WTC11 (cell line): ENCODE results near the gene ZNRF1. TPM values are rescaled to one million over a fixed set of nuclear protein-coding genes. Genes with fewer than 3 reads are reported as not detected.

Source experiments
- ATAC-seq: fragments of 200-7000 bp; cut with Tn5 transposase; 2 replicates; pipeline ENCODE4 v1.10.0; 2021; ENCODE audit warnings: mild to moderate bottlenecking, moderate library complexity
- Bru-seq: library from RNA; stranded (reverse); fragments of 400-500 nt; gene quantifications from one replicate; lab custom pipeline; 2021; lab: Mats Ljungman, UMichigan
- CTCF ChIA-PET: fragments of 300-600 bp; sonication (Branson Sonifier 250); formaldehyde crosslinking; loops from one replicate; lab custom pipeline; 2021; ENCODE audit warnings: antibody characterized with exemption; lab: Charles Lee
- POLR2A ChIA-PET: fragments of 350-600 bp; sonication (Branson Sonifier 250); formaldehyde crosslinking; loops from one replicate; lab custom pipeline; 2021; ENCODE audit warnings: antibody characterized with exemption; lab: Charles Lee
- DNase-seq: peaks from one replicate; pipeline ENCODE4 v3.0.0; 2021; ENCODE audit warnings: low spot score
- H3K27ac Mint-ChIP-seq: 2 replicates; pipeline ENCODE4 v1.8.0; 2021; ENCODE audit warnings: mixed read lengths
- H3K27me3 Mint-ChIP-seq: 2 replicates; pipeline ENCODE4 v1.8.0; 2021; ENCODE audit warnings: low read depth, mild to moderate bottlenecking, moderate library complexity, mixed read lengths
- H3K36me3 Mint-ChIP-seq: 2 replicates; pipeline ENCODE4 v1.8.0; 2021; ENCODE audit warnings: mixed read lengths
- H3K4me1 Mint-ChIP-seq: 2 replicates; pipeline ENCODE4 v1.8.0; 2022; ENCODE audit warnings: mixed read lengths
- H3K4me3 Mint-ChIP-seq: 2 replicates; pipeline ENCODE4 v1.8.0; 2021; ENCODE audit warnings: mild to moderate bottlenecking, moderate library complexity, mixed read lengths
- H3K9me3 Mint-ChIP-seq: 2 replicates; pipeline ENCODE4 v1.8.0; 2021; ENCODE audit warnings: mixed read lengths
- CTCF ChIP-seq: fragments of 200-600 bp; IDR thresholded peaks from 2 replicates; pipeline ENCODE4 v1.8.0; 2022; ENCODE audit warnings: antibody characterized with exemption
- E2F5 ChIP-seq: sonication (generic); formaldehyde crosslinking; IDR thresholded peaks from 2 replicates; pipeline ENCODE4 v1.8.1; 2022; ENCODE audit warnings: mild to moderate bottlenecking, moderate library complexity, missing genetic modification reagents
- ELF4 ChIP-seq: sonication (generic); formaldehyde crosslinking; IDR thresholded peaks from 2 replicates; pipeline ENCODE4 v1.8.1; 2022; ENCODE audit warnings: low read depth, mild to moderate bottlenecking, moderate library complexity, missing genetic modification reagents
- FOXJ3 ChIP-seq: sonication (generic); formaldehyde crosslinking; IDR thresholded peaks from 2 replicates; pipeline ENCODE4 v1.9.0; 2021; ENCODE audit warnings: missing genetic modification reagents, mild to moderate bottlenecking, borderline replicate concordance
- NFYB ChIP-seq: sonication (generic); formaldehyde crosslinking; conservative IDR thresholded peaks from 2 replicates; pipeline ENCODE4 v1.8.0; 2022; ENCODE audit warnings: low read depth, missing genetic modification reagents
- PRDM15 ChIP-seq: sonication (generic); formaldehyde crosslinking; IDR thresholded peaks from 2 replicates; pipeline ENCODE4 v1.8.0; 2022; ENCODE audit warnings: missing genetic modification reagents
- PREB ChIP-seq: sonication (generic); formaldehyde crosslinking; IDR thresholded peaks from 2 replicates; pipeline ENCODE4 v1.8.1; 2022; ENCODE audit warnings: mild to moderate bottlenecking, missing genetic modification reagents, moderate library complexity, borderline replicate concordance
- SOX15 ChIP-seq: fragments of 250-450 bp; sonication (Bioruptor Pico); IDR thresholded peaks from 2 replicates; pipeline ENCODE4 v1.9.0; 2021; ENCODE audit warnings: mild to moderate bottlenecking
- TCF7 ChIP-seq: sonication (generic); formaldehyde crosslinking; IDR thresholded peaks from 2 replicates; pipeline ENCODE4 v1.8.0; 2022; ENCODE audit warnings: mild to moderate bottlenecking, low read depth, missing genetic modification reagents, moderate library complexity
- TEAD4 ChIP-seq: sonication (generic); formaldehyde crosslinking; IDR thresholded peaks from 2 replicates; pipeline ENCODE4 v1.8.0; 2022; ENCODE audit warnings: mild to moderate bottlenecking, missing genetic modification reagents
- ZNF232 ChIP-seq: sonication (generic); formaldehyde crosslinking; IDR thresholded peaks from 2 replicates; pipeline ENCODE4 v1.8.0; 2022; ENCODE audit warnings: mild to moderate bottlenecking, missing genetic modification reagents
- ZNF281 ChIP-seq: sonication (generic); formaldehyde crosslinking; IDR thresholded peaks from 2 replicates; pipeline ENCODE4 v1.8.0; 2023; ENCODE audit warnings: mild to moderate bottlenecking, missing genetic modification reagents
- ZNF317 ChIP-seq: sonication (generic); formaldehyde crosslinking; IDR thresholded peaks from 2 replicates; pipeline ENCODE4 v1.8.1; 2023; ENCODE audit warnings: low read depth, mild to moderate bottlenecking, moderate library complexity, missing genetic modification reagents, borderline replicate concordance
- long read RNA-seq, 3 experiments: library from RNA in 1 of 3; library from capped mRNA in 1 of 3; library from polyadenylated mRNA in 1 of 3; unstranded in 2 of 3; stranded (forward) in 1 of 3; transcript quantifications; one replicate each; pipeline ENCODE4 v2.0.0, GENCODE V29; 2021
- total RNA-seq: library from RNA; stranded (reverse); gene quantifications from 3 replicates; pipeline ENCODE4 v1.2.3, GENCODE V29; 2021
- TF ChIP-seq, protein P1 (sequence below): sonication (generic); formaldehyde crosslinking; IDR thresholded peaks from 2 replicates; pipeline ENCODE4 v1.8.1; 2022; ENCODE audit warnings: missing genetic modification reagents, borderline replicate concordance
- TF ChIP-seq, protein P2 (sequence below): sonication (generic); formaldehyde crosslinking; conservative IDR thresholded peaks from 2 replicates; pipeline ENCODE4 v1.8.1; 2022; ENCODE audit warnings: mild to moderate bottlenecking, missing genetic modification reagents

ZNRF1 gene
- total RNA-seq = 44.3 to 47.6 TPM (median 46.5 TPM) in 3 replicates
- percentile 75 among the genes with signal in this experiment for Bru-seq, nascent RNA
- long read RNA-seq, experiment 1, full-length matches to known transcripts = 194 of 214 reads
- long read RNA-seq, experiment 1, partial matches to known transcripts = 1 of 214 reads
- long read RNA-seq, experiment 1, other reads (novel, unspliced or antisense) = 19 of 214 reads
- long read RNA-seq, experiment 2, full-length matches to known transcripts = 55 of 62 reads
- long read RNA-seq, experiment 2, partial matches to known transcripts = 2 of 62 reads
- long read RNA-seq, experiment 2, other reads (novel, unspliced or antisense) = 5 of 62 reads
- long read RNA-seq, experiment 3, full-length matches to known transcripts = 4 of 5 reads
- long read RNA-seq, experiment 3, partial matches to known transcripts = 0 of 5 reads
- long read RNA-seq, experiment 3, other reads (novel, unspliced or antisense) = 1 of 5 reads

DNA sequence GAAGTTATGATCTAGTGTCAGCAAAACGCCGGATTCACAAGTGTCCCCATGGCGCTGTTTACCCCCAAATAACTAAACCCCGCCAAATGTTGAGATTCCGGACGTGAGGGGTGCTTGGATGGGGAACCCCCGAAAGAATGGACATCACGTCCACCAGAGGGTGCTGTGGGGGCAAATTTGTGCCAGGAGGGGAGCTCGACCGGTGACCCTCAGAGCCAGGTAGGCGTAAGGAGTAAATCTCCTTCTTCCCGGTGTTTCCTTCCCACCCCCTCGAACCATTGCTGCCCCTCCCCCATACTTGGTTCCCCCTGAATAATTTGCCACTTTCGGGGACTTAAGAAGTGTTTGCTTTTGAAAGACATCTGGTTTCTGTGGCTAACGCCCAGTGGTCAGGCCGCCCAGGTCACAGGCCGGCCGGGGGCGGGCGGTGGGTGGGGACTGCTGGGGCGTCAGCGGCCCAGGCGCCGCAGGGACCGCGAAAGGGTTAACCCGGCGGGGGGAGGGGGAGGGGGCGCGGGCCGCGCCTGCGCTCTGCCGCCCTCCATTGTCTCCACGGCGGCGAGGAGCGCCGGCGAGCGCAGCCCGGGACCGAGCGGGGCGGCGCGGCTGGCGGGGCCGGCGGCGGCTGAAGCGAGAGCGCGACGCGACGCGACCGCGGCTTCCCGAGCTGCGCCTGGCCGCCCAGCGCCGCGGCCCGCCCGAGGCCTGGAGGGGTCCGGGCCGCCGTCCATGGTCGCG, at the start of gene ZNRF1:
TSS of gene ZNRF1 (plus strand) at position 544 of the 738 bp plus-strand sequence. CDS start 648 bp downstream, outside the sequence.
- peaks cover 5% of the 10 kb centered on the region for H3K27me3 Mint-ChIP-seq
- DNase-seq (peak; percentile 91), ATAC-seq (peak; percentile 74)
- peaks cover 2% of the 10 kb centered on the region; the same call in 1 of the 2 replicates for H3K36me3 Mint-ChIP-seq
- ChIA-PET POLR2A (interaction anchor here (0.6 to 2.0 kb wide), 4 partner anchors 14 to 284 kb away, joined by 4 to 16 read pairs (median 4); partner anchors contain the start of gene WDR59), CTCF (interaction anchor here (0.5 to 3.9 kb wide), 32 partner anchors 8 to 200 kb away, joined by 3 to 158 read pairs (median 4); partner anchors contain the start of genes LDHD and WDR59)
- H3K27ac Mint-ChIP-seq = peak within 1 kb of the TSS; percentile 59
- H3K4me3 Mint-ChIP-seq = peak within 1 kb of the TSS; percentile 85
- 0 out of 2 replicates have a peak, but pooled peaks have one; percentile 46 for TF ChIP-seq ZNF232
- TF ChIP-seq CTCF = peak; percentile 51; the same call in 1 of the 2 replicates
- no peak for TF ChIP-seq TEAD4 (CRISPR knock-in tag)
- no peak for TF ChIP-seq FOXJ3 (CRISPR knock-in tag)
- TF ChIP-seq, protein P1, sequence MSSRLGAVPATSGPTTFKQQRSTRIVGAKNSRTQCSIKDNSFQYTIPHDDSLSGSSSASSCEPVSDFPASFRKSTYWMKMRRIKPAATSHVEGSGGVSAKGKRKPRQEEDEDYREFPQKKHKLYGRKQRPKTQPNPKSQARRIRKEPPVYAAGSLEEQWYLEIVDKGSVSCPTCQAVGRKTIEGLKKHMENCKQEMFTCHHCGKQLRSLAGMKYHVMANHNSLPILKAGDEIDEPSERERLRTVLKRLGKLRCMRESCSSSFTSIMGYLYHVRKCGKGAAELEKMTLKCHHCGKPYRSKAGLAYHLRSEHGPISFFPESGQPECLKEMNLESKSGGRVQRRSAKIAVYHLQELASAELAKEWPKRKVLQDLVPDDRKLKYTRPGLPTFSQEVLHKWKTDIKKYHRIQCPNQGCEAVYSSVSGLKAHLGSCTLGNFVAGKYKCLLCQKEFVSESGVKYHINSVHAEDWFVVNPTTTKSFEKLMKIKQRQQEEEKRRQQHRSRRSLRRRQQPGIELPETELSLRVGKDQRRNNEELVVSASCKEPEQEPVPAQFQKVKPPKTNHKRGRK (CRISPR knock-in tag) = no peak
- H3K9me3 Mint-ChIP-seq = 0 out of 2 replicates have a peak, but pooled peaks cover 4% of the 10 kb centered on the region
- peaks cover 45% of the 10 kb centered on the region for H3K4me1 Mint-ChIP-seq

DNA sequence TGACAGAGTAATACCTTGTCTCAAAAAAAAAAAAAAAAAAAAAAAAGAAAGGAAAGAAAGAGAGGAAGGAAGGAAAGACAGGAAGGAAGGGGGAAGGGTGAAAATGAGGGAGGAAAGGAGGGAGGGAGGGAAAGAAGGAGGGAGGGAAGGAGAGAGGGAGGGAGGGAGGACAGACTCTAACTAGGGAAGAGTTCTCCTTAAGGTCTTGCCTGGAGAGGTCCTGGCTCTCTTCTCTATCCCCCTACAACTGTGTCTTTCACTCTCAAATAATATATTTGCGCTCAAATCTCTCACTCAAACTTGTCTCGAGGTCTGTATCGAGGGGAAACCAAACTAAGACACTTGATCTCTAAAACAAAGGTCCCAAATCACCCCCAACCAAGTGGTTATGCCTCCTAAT, 49.5 kb upstream of the ZNRF1 start:
- no peaks in the 10 kb centered on the region for H3K27me3 Mint-ChIP-seq
- H3K36me3 Mint-ChIP-seq = peaks cover 52% of the 10 kb centered on the region
- no peak overlapping the region for H3K4me3 Mint-ChIP-seq
- H3K4me1 Mint-ChIP-seq = no peaks in the 10 kb centered on the region
- no peak for ATAC-seq
- no peaks in the 10 kb centered on the region for H3K9me3 Mint-ChIP-seq
- no peak overlapping the region for H3K27ac Mint-ChIP-seq
- no peak for DNase-seq
- CTCF ChIA-PET = no interaction called here
- POLR2A ChIA-PET = no interaction called here
- TF ChIP-seq E2F5 = no peak
- no peak for TF ChIP-seq ZNF317 (CRISPR knock-in tag)
- TF ChIP-seq SOX15 = no peak
- TF ChIP-seq TCF7 = no peak
- no peak for TF ChIP-seq PREB (CRISPR knock-in tag)
- no peak for TF ChIP-seq ELF4
- TF ChIP-seq, protein P2, sequence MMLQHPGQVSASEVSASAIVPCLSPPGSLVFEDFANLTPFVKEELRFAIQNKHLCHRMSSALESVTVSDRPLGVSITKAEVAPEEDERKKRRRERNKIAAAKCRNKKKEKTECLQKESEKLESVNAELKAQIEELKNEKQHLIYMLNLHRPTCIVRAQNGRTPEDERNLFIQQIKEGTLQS (CRISPR knock-in tag) = no peak
- no peak for TF ChIP-seq NFYB (CRISPR knock-in tag)
- TF ChIP-seq, protein P1 (CRISPR knock-in tag) = no peak
- TF ChIP-seq ZNF281 = no peak
- no peak for TF ChIP-seq TEAD4 (CRISPR knock-in tag)
- TF ChIP-seq PRDM15 (CRISPR knock-in tag) = no peak
- TF ChIP-seq FOXJ3 (CRISPR knock-in tag) = no peak
